Endothelial cell (in vitro differentiated cells): ENCODE measurements around the gene ERMN. TPM values are rescaled to one million over a fixed set of nuclear protein-coding genes. Genes with fewer than 3 reads are reported as not detected.

Experiments
- DNase-seq: peaks from one replicate; pipeline ENCODE4 v3.0.0; 2021; ENCODE audit warnings: low spot score
- H3K27ac Mint-ChIP-seq: one replicate; pipeline ENCODE4 v1.8.0; 2021; ENCODE audit warnings: mixed read lengths, inconsistent platforms; ENCODE audit not compliant: unreplicated experiment
- H3K27me3 Mint-ChIP-seq: one replicate; pipeline ENCODE4 v1.8.0; 2021; ENCODE audit warnings: mild to moderate bottlenecking, moderate library complexity, mixed read lengths, inconsistent platforms; ENCODE audit not compliant: unreplicated experiment
- H3K36me3 Mint-ChIP-seq: one replicate; pipeline ENCODE4 v1.8.0; 2021; ENCODE audit warnings: mild to moderate bottlenecking, low read depth, mixed read lengths, inconsistent platforms; ENCODE audit not compliant: unreplicated experiment
- H3K4me1 Mint-ChIP-seq: one replicate; pipeline ENCODE4 v1.8.0; 2021; ENCODE audit warnings: mild to moderate bottlenecking, mixed read lengths, inconsistent platforms; ENCODE audit not compliant: unreplicated experiment
- H3K4me3 Mint-ChIP-seq: one replicate; pipeline ENCODE4 v1.8.0; 2021; ENCODE audit warnings: mild to moderate bottlenecking, mixed read lengths, inconsistent platforms; ENCODE audit not compliant: unreplicated experiment
- H3K9me3 Mint-ChIP-seq: one replicate; pipeline ENCODE4 v1.8.0; 2021; ENCODE audit warnings: mixed read lengths, inconsistent platforms; ENCODE audit not compliant: unreplicated experiment
- total RNA-seq: library from RNA; stranded (reverse); fragmentation: NEBNext Ultra II Directional; extraction: Animal tissue kit (Norgen Biotek cat#: 25700); gene quantifications from one replicate; pipeline ENCODE4 v1.2.1, GENCODE V29; 2021; ENCODE audit not compliant: unreplicated experiment
- TF ChIP-seq, protein P1 (sequence below): fragments of 200-600 bp; sonication (generic); IDR thresholded peaks from one replicate; pipeline ENCODE4 v1.5.0; 2021; ENCODE audit warnings: antibody characterized with exemption; ENCODE audit not compliant: unreplicated experiment

The ERMN gene
- total RNA-seq, 1 donor from 2014 or later, result 0.36 TPM

DNA sequence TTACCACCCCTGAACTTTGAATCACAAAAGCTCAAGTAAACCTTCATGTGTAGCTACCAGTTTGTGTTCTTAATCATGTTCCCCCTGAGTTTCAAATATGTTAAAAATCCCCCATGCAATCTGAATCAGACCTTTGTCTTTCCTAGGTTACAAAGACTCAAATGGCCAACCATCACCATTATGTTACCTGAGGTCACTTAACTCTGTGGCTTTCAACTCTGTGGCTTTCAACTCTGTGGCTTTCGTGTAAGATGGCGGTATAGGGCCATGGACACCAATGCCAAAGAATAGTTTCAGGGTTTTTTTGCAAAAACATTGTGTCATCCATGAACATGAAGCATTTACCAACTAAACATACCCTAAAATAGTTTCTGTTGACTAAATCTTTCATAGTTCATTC is 6.7 kb downstream of the ERMN start:
- DNase-seq, result no peak
- Mint-ChIP-seq H3K27ac (no peak overlapping the region), H3K4me1 (peaks cover 4% of the 10 kb centered on the region), H3K36me3 (no peaks in the 10 kb centered on the region), H3K9me3 (no peaks in the 10 kb centered on the region), H3K4me3 (no peak overlapping the region), H3K27me3 (no peaks in the 10 kb centered on the region)
- TF ChIP-seq, protein P1, sequence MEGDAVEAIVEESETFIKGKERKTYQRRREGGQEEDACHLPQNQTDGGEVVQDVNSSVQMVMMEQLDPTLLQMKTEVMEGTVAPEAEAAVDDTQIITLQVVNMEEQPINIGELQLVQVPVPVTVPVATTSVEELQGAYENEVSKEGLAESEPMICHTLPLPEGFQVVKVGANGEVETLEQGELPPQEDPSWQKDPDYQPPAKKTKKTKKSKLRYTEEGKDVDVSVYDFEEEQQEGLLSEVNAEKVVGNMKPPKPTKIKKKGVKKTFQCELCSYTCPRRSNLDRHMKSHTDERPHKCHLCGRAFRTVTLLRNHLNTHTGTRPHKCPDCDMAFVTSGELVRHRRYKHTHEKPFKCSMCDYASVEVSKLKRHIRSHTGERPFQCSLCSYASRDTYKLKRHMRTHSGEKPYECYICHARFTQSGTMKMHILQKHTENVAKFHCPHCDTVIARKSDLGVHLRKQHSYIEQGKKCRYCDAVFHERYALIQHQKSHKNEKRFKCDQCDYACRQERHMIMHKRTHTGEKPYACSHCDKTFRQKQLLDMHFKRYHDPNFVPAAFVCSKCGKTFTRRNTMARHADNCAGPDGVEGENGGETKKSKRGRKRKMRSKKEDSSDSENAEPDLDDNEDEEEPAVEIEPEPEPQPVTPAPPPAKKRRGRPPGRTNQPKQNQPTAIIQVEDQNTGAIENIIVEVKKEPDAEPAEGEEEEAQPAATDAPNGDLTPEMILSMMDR, result no peak

DNA sequence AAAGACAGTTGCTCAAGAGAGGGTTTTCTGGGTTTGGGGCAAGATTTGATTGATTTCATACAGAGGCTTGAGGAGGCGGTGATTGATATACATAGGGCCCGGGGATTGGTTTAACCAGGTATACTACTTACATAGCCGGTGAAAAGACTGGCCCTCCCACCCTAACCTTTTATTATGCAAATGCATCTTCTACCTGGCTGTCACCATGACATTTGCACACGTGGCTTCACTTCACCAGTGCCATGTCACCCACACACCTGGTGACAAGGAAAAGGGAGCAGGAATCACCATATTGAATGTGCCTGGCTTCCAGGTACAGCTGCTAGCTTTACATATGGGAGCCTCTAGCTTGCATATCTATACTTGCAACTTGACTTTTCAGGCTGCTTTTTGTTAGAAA is 9.7 kb downstream of the ERMN start:
- Mint-ChIP-seq H3K4me1 (no peaks in the 10 kb centered on the region), H3K27me3 (no peaks in the 10 kb centered on the region), H3K36me3 (no peaks in the 10 kb centered on the region), H3K9me3 (no peaks in the 10 kb centered on the region), H3K4me3 (no peak overlapping the region), H3K27ac (no peak overlapping the region)
- DNase-seq, result no peak
- TF ChIP-seq, protein P1, result no peak

DNA sequence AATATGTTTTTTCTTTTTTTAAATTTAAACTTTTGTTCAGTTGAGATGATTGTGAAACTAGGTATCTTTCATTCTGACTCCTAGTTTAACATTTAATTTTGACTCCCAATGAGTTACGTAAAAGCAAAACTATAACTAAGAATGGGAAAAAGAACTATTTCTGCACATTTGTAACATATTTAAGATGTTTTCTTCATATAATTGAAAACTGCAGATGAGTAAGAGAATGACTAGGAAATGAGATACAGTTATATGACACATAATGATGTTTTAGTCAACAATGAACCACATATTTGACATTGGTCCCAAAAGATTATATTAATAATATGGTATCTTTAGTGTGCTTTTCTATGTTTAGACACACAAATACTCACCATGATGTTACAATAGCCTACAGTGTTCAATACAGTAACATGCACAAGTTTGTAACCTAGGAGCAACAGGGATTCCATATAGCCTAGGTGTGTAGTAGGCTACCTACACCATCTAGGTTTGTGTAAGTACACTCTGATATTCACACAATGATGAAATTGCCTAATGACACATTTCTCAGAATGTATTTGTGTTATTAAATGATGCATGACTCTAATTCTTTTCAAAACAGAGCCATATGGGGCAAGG is 12.6 kb downstream of the ERMN start:
- no peaks in the 10 kb centered on the region for H3K27me3 Mint-ChIP-seq
- no peaks in the 10 kb centered on the region for H3K9me3 Mint-ChIP-seq
- H3K4me3 Mint-ChIP-seq, result no peak overlapping the region
- H3K4me1 Mint-ChIP-seq, result peaks cover 2% of the 10 kb centered on the region
- H3K36me3 Mint-ChIP-seq, result no peaks in the 10 kb centered on the region
- no peak overlapping the region for H3K27ac Mint-ChIP-seq
- DNase-seq, result no peak
- TF ChIP-seq, protein P1, result no peak

DNA sequence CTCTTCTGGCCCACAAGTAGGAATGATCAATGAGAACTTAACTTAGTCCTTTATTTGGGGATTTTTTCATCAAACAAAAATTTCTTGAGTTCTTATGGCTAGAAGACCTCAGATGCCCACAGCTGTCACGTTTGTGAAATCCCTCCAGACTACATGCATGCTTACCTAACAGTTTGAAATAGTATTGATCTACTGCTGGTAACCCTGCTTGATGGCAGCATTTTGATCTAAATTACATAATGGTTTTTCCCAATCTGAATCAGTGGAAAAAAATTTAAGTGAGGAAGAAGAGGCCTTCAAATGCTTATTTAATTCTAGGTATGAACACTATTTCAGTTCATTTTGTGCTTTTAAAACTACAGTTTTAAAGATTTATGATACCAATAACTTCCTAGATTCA is 13.9 kb downstream of the ERMN start:
- DNase-seq, result no peak
- no peaks in the 10 kb centered on the region for H3K27me3 Mint-ChIP-seq
- no peaks in the 10 kb centered on the region for H3K9me3 Mint-ChIP-seq
- peaks cover 2% of the 10 kb centered on the region for H3K4me1 Mint-ChIP-seq
- TF ChIP-seq, protein P1, result no peak
- H3K36me3 Mint-ChIP-seq, result no peaks in the 10 kb centered on the region
- H3K27ac Mint-ChIP-seq, result no peak overlapping the region
- no peak overlapping the region for H3K4me3 Mint-ChIP-seq

DNA sequence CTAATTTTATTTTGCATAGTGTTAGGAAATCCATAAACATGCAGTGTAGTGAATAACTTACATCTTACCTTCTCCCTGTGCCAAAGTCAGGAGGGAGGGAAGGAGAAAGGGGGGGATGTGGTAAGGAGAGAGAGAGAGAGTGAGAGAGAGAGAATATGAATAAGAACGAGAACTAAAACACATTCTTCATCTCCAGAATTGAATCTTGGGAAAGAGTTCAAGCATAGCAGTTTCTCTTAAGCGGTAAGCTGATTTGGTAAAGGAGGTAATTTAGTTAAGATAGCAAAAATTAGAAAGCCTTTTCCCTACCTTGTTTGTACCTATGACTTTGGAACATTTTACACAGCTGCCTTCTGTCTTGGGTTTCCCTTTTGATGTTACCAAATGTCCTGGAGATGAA is 15.7 kb downstream of the ERMN start:
- Mint-ChIP-seq H3K27ac (no peak overlapping the region), H3K36me3 (no peaks in the 10 kb centered on the region), H3K4me1 (peaks cover 2% of the 10 kb centered on the region), H3K27me3 (no peaks in the 10 kb centered on the region), H3K9me3 (no peaks in the 10 kb centered on the region), H3K4me3 (no peak overlapping the region)
- TF ChIP-seq, protein P1, result no peak
- DNase-seq, result no peak
